Umbilical cord (tissue), 2 donors: ENCODE measurements around the gene HPS4. TPM values are rescaled to one million over a fixed set of nuclear protein-coding genes. Genes with fewer than 3 reads are reported as not detected.
A peak's percentile ranks its signal among the peaks of the same experiment; 100 is the strongest.
"Not testable (repeated sequence)": the region's sequence is repeated elsewhere in the genome, so short reads cannot be mapped to it uniquely, and the experiment has no call there.

Experiments
- DNase-seq: peaks from one replicate; pipeline ENCODE4 v3.0.0-alpha.2; 2015; ENCODE audit warnings: low spot score
- total RNA-seq: library from RNA; depleted of rRNA; stranded (reverse); fragments of >200 nt; gene quantifications from one replicate; pipeline ENCODE4 v1.2.3, GENCODE V29; 2014; ENCODE audit warnings: low replicate concordance; ENCODE audit not compliant: insufficient read depth

Gene HPS4
- total RNA-seq, 1 donor from 2014 or later = 39.7 TPM

DNA sequence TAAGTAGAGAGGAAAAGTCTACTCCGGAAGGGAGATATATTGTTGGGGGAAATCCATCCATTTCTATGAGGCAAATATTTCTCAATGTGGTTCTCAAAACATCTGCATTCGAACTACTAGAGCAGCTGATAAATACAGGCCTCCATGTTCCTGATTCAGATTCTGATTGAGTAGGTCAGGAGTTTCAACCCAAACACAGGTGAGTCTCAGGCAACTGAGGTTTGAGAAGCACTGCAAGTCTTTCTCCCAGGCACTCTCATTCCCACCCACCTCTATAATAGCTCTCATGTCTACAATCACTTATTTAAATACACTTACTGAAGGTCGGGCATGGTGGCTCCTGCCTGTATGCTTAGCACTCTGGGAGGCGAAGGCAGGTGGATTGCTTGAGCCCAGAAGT, 69.2 kb downstream of the HPS4 start:
- DNase-seq = no peak

DNA sequence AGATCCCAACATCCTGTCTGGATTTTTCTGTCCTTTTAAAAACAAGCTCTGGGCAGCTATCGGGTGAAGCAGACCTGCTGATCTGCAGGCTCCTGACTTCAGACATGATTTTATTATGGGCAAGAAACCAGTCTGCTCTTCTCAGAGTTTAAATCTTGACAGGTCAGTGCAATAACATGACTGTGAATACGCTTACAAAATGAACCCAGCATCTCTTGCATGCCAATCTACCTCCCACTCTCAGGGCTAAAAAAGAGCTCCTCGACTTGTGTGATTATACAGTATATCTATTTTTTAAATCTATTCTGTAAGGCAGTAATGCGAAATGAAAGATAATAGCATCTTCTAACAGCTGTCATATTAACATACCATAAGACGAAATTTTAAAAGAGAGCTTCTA, 73.2 kb downstream of the HPS4 start:
- DNase-seq = no peak

DNA sequence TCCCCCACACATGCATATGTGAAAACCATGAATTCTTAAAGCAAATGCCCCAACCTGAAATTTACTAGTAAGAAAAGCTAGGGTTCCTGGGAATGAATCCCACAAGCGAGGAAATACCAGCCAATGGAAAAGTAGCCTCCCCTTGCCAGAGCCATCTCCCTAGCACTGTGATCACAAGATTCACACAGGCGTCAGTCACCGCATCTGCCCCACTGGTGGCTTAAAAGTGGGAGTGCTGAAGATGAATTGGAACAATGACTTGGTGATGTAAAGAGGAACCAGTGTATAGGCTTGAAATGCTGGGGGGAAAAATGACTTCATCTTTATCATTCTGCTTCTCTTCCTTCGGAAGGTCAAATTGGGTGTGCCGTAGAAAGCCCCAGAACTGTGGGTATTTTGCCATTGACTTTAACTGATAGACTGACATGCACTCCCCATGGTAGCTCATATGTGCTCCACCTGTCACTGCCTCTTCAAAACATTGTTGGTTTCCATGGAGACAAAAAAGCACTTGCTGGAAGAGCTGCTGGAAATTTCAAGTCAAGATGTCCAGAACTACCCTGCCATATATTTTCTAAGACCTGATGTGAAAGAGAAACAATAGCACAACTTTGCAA, 73.8 kb downstream of the HPS4 start:
- no peak for DNase-seq

DNA sequence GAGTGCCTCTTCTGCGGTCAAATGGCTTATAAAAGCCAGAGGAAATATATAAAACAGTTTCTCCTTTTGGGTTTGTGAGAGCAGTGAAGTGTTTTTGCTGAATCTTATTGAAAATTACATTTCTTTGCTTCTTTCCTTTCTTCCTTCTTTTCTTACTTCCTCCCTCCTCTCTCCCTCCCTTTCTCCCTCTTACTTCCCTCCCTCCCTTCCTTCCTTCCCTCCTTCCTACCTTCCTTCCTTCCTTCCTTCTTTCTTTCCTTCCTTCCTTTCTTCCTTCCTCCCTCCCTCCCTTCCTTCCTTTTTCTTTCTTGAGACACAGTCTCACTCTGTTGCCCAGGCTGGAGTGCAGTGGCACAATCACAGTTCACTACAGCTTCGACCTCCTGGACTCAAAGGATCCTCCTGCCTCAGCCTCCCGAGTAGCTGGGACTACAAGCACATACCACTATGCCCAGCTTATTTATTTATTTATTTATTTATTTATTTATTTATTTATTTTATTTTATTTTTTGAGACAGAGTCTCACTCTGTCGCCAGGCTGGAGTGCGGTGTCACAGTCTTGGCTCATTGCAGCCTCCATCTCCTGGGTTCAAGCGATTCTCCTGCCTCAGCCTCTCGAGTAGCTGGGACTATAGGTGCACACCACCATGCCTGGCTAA, 74.9 kb downstream of the HPS4 start:
- DNase-seq = not testable (repeated sequence)

DNA sequence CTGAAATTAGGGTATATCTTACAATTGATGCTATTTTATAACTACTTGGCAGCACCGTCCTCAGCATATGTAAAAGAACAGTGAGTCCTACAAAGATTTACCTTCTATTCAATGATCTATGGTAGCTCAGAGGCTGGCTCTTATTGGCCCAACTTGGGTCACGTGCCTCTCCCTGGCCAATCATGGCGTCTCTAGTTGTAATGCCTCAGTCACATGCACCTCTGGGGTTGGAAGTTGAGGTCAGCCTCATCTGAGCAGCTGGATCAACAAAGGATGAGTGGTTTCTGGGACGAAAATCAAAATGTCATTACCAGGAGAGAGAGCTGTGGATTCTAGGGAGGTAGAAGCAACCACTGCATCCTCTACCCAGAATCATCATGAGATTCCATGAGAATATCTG, 77.5 kb downstream of the HPS4 start:
- DNase-seq = no peak

DNA sequence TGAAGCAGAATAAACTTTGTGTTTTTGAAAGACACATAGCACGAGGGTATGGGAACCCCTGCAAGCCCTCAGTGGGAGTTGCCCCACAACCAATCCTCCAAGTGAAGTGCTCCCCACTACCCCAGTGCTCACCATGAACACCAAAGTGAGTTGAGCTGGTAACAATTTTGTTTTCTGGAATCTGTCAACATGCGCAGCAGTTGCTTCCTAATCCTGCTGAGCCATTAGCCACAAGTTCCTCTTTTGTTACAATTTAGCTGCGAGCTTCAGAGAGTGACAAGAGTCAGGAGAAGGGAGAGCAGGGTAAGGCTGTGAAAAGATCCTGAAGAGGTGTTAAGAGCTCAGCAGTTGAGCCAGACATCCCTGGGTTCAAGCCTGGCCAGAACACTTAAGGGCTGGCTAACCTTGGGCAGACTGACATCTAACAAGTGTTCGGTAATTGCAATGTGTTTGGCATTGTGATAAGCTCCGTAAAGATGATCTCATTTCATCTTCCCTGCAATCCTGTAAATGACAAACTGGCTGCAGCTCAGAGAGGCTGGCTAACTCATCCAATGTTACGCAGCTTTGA, 78.6 kb downstream of the HPS4 start:
- DNase-seq = peak; percentile 18

DNA sequence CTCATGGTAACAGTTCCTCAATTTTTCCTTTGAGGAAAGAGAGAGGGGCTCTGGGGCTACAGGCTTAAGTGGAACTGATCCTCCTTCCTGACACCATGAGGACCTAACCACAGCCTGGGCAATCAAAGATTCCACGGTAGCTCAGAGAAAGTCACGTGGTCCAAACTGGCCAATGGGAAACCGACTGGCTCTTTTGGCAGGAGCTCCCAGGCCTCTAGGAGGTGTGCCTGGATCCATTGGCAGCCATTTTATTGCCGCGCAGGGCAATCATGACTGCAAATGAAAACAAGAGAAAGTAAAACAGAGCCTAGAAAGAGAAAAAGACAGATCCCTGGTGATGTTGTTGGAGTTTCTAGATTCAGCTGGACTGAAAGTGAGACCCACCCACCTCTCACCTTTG, 81.9 kb downstream of the HPS4 start:
- DNase-seq = no peak

Other genes starting within 250 kb of the HPS4 start
- 1.7 TPM for gene ASPHD2, start 54.5 kb downstream of the HPS4 start, total RNA-seq
- gene SRRD, start 94 bp upstream of the HPS4 start, total RNA-seq = 3.6 TPM
- gene TFIP11, start 28.7 kb upstream of the HPS4 start, total RNA-seq = 42.6 TPM
- 9.9 TPM for gene TPST2, start 106.3 kb upstream of the HPS4 start, total RNA-seq
- gene CRYBB1, start 134.2 kb upstream of the HPS4 start, total RNA-seq = 0.72 TPM
- not detected for gene CRYBA4, start 138.2 kb upstream of the HPS4 start, total RNA-seq
- gene MIAT, start 173.8 kb upstream of the HPS4 start, total RNA-seq = 3.6 TPM